Spleen (tissue), 11 donors: ENCODE results near the gene LRRIQ4. TPM values are rescaled to one million over a fixed set of nuclear protein-coding genes. Genes with fewer than 3 reads are reported as not detected.

Source experiments
- DNase-seq: peaks from one replicate; pipeline ENCODE4 v3.0.0-alpha.2; 2020
- H3K27ac ChIP-seq, 8 donors: fragments of 200-600 bp; sonication (generic) in 7 of 8; 1 replicate in 4 of 8; 2 replicates in 4 of 8; pipeline versions ENCODE4 v1.5.0 to v1.8.0; 2016 to 2021; ENCODE audit warnings: inconsistent platforms in 4 of 8, mild to moderate bottlenecking in 4 of 8, moderate library complexity in 1 of 8
- H3K27me3 ChIP-seq, 7 donors: fragments of 200-600 bp; sonication (generic) in 6 of 7; replicated peaks in 1 of 7; 1 replicate in 4 of 7; 2 replicates in 3 of 7; pipeline versions ENCODE4 v1.5.0 to v1.8.0; 2016 to 2021; ENCODE audit warnings: inconsistent platforms in 3 of 7, mild to moderate bottlenecking in 1 of 7
- H3K36me3 ChIP-seq, 6 donors: fragments of 200-600 bp; sonication (generic) in 5 of 6; 1 replicate in 4 of 6; 2 replicates in 2 of 6; pipeline versions ENCODE4 v1.5.0 to v1.8.0; 2016 to 2021; ENCODE audit warnings: inconsistent platforms in 2 of 6
- H3K4me1 ChIP-seq, 6 donors: fragments of 200-600 bp; sonication (generic) in 5 of 6; 1 replicate in 3 of 6; 2 replicates in 3 of 6; pipeline versions ENCODE4 v1.5.0 to v1.8.0; 2016 to 2021; ENCODE audit warnings: inconsistent platforms in 3 of 6
- H3K4me3 ChIP-seq, 8 donors: fragments of 200-600 bp; sonication (generic) in 7 of 8; 1 replicate in 4 of 8; 2 replicates in 4 of 8; pipeline versions ENCODE4 v1.5.0 to v1.8.0; 2016 to 2021; ENCODE audit warnings: inconsistent platforms in 4 of 8, mild to moderate bottlenecking in 4 of 8, moderate library complexity in 2 of 8
- H3K9me3 ChIP-seq, 8 donors: fragments of 200-600 bp; sonication (generic) in 7 of 8; 1 replicate in 4 of 8; 2 replicates in 4 of 8; pipeline versions ENCODE4 v1.5.0 to v1.8.0; 2016 to 2021; ENCODE audit warnings: inconsistent platforms in 4 of 8
- POLR2A ChIP-seq, 3 donors: fragments of 450-650 bp; IDR thresholded peaks; one replicate each; pipeline ENCODE4 v1.5.1; 2017; ENCODE audit warnings: antibody characterized with exemption in 3 of 3, mild to moderate bottlenecking in 1 of 3
- POLR2AphosphoS5 ChIP-seq, 3 donors: sonication (generic); formaldehyde crosslinking; IDR thresholded peaks; one replicate each; pipeline ENCODE4 v1.5.1; 2017; ENCODE audit warnings: antibody characterized with exemption in 3 of 3
- WGBS, 5 donors: extraction: QIAGEN DNeasy Blood & Tissue Kit in 3 of 5; methylation state at CpG; one replicate each; pipeline versions ENCODE4 v1.1.5 to v1.1.7; 2013 to 2018; 5-methylcytosine and 5-hydroxymethylcytosine counted together
- intact Hi-C: fragments of 100-400 bp; cut with DNase I; formaldehyde crosslinking; loops from one replicate; pipeline ENCODE4 v1.15.0; 2023; ENCODE audit warnings: low total_unique reads
- polyA plus RNA-seq, 3 donors: library from polyadenylated mRNA; stranded (reverse); fragments of 200-250 nt; gene quantifications; one replicate each; pipeline ENCODE4 v1.2.1, GENCODE V29; 2013
- total RNA-seq, 7 donors: library from RNA; depleted of rRNA in 3 of 7; stranded (reverse); fragments of >200 nt in 3 of 7; fragmentation: NEBNext Ultra II Directional in 4 of 7; extraction: Animal tissue kit (Norgen Biotek cat#: 25700) in 4 of 7; gene quantifications; one replicate each; pipeline versions ENCODE4 v1.1.0 to v1.2.1, GENCODE V29; 2016 to 2021
- TF ChIP-seq, protein P1 (sequence below), 11 experiments: fragments of 200-600 bp in 7 of 11; fragments of 450-650 bp in 4 of 11; sonication (generic) in 4 of 11; IDR thresholded peaks in 8 of 11; conservative IDR thresholded peaks in 3 of 11; 1 replicate in 7 of 11; 2 replicates in 4 of 11; pipeline versions ENCODE4 v1.4.0 to v1.8.0; 2016 to 2021; ENCODE audit warnings: antibody characterized with exemption in 11 of 11, inconsistent platforms in 4 of 11, mild to moderate bottlenecking in 1 of 11
- donor health status: healthy with polysubstance abuse.
- donor health status: DM: no; HTN: no; CAD: no; lungs with moderate emphysema.
- donor health status: DM: no; HTN: no; CAD: no.
- donor health status: Bipolar disorder and iron deficiency.
- donor health status: healthy.
- donor health status: DM: no; HTN: no; CAD: no.
- donor health status: DM: yes; HTN: yes; CAD: no.

Gene LRRIQ4
- total and polyA plus RNA-seq, 10 donors, result 0.06 to 0.27 (median 0.19) TPM; not detected in 7

DNA sequence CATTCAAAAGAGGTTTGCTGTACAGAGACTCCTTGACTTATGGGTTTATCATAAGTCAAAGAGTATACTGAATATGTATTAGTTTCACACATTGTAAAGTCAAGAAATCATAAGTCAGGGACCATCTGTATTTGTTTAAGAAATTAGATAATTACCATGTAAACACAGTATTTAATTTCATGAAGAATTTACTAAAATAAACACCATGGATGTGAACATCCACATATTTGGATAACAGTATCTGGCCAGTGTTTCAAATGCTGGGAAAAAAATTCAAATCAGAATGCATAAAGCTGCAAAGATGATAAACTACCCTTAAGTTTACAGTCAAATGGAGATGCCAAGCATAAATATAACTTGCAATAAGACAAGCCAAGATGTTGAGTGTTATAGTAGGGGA, 22.5 kb upstream of the LRRIQ4 start:
- Histone ChIP-seq H3K4me1 (no peaks in the 10 kb centered on the region), H3K4me3 (no peak overlapping the region), H3K36me3 (peaks cover 0 to 78% (median 39%) of the 10 kb centered on the region in 6 donors), H3K27me3 (no peaks in the 10 kb centered on the region), H3K9me3 (no peaks in the 10 kb centered on the region), H3K27ac (no peak overlapping the region)
- TF ChIP-seq, protein P1, sequence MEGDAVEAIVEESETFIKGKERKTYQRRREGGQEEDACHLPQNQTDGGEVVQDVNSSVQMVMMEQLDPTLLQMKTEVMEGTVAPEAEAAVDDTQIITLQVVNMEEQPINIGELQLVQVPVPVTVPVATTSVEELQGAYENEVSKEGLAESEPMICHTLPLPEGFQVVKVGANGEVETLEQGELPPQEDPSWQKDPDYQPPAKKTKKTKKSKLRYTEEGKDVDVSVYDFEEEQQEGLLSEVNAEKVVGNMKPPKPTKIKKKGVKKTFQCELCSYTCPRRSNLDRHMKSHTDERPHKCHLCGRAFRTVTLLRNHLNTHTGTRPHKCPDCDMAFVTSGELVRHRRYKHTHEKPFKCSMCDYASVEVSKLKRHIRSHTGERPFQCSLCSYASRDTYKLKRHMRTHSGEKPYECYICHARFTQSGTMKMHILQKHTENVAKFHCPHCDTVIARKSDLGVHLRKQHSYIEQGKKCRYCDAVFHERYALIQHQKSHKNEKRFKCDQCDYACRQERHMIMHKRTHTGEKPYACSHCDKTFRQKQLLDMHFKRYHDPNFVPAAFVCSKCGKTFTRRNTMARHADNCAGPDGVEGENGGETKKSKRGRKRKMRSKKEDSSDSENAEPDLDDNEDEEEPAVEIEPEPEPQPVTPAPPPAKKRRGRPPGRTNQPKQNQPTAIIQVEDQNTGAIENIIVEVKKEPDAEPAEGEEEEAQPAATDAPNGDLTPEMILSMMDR (IDR thresholded peaks at IDR 0.05 in 8 of 11, conservative IDR thresholded peaks at IDR 0.05 in 3 of 11), result no peak
- no peak for TF ChIP-seq POLR2A (IDR thresholded peaks at IDR 0.05)
- TF ChIP-seq POLR2AphosphoS5 (IDR thresholded peaks at IDR 0.05), result no peak
- intact Hi-C loops, result no loop called here
- no peak for DNase-seq

DNA sequence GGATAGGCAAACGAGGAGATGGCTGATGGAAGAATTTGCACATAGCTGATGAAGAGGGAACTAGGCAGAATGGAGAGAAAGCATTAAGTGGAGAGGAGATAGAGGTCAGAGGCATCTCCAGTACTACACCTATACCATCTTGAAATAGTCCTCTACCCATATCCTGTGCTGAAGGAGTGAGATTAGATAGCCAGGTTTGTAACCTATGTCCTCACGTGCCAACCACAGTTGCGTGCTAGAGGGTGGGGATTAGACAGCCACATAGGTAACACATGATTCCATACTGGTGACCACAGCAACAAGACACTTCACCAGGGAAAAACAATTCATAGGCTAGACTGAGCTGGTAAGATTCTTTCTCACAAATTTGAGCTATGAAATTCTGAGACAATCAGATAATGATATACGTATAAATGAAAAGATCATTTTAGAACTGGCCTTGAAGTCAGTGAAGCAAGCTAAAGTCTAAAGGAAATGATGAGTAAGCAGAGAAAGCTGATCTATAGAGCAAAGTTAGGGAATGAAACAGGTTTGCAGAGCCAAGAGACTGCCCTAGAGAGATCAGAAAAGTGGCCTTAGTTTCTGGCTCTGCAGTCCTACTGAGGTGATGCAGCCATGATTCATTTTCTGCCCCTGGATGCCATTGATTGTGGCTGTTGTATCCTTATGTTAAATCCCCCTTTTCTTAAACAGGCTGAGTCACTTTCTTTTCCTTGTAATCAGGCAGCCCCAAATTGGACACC, 21.8 kb upstream of the LRRIQ4 start:
- Histone ChIP-seq H3K4me1 (no peaks in the 10 kb centered on the region), H3K9me3 (no peaks in the 10 kb centered on the region), H3K4me3 (no peak overlapping the region), H3K27ac (no peak overlapping the region), H3K36me3 (peaks cover 0 to 72% (median 33%) of the 10 kb centered on the region in 6 donors), H3K27me3 (no peaks in the 10 kb centered on the region)
- no peak for DNase-seq
- intact Hi-C loops, result no loop called here
- TF ChIP-seq POLR2A (IDR thresholded peaks at IDR 0.05), result no peak
- no peak for TF ChIP-seq POLR2AphosphoS5 (IDR thresholded peaks at IDR 0.05)
- TF ChIP-seq, protein P1 (IDR thresholded peaks at IDR 0.05 in 8 of 11, conservative IDR thresholded peaks at IDR 0.05 in 3 of 11), result no peak
- WGBS, 5 donors, result 83 to 93% (median 90%) methylated on average over 4 of the region's 4 CpGs

DNA sequence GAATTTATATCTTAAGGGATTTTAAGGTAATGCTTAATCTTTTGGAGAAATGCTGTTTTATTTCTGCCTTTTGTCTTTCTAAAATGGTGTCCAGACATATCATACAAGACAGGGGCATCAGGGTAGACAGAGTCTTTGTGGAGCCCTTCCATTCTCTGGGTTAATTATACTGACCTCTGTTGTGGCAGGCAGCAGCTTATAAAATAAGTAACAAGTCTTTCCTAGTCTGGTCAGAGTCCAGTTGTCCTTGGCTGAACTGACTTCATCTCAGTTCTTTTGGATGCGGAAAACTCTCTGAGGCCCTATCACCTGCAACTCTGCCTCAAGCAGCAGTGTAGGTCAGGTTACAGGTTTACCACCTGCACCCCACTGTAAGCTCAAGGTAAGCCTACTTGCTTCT, 20.3 kb upstream of the LRRIQ4 start:
- WGBS, 5 donors, result 95 to 100% (median 100%) methylated on average over 1 of the region's 1 CpG
- intact Hi-C loops, result no loop called here
- H3K4me3 ChIP-seq, result no peak overlapping the region
- no peaks in the 10 kb centered on the region for H3K4me1 ChIP-seq
- no peaks in the 10 kb centered on the region for H3K9me3 ChIP-seq
- H3K36me3 ChIP-seq, result peaks cover 0 to 63% (median 23%) of the 10 kb centered on the region in 6 donors
- H3K27me3 ChIP-seq, result no peaks in the 10 kb centered on the region
- TF ChIP-seq, protein P1 (IDR thresholded peaks at IDR 0.05 in 8 of 11, conservative IDR thresholded peaks at IDR 0.05 in 3 of 11), result no peak
- TF ChIP-seq POLR2AphosphoS5 (IDR thresholded peaks at IDR 0.05) (no peak), POLR2A (IDR thresholded peaks at IDR 0.05) (no peak)
- no peak overlapping the region for H3K27ac ChIP-seq
- no peak for DNase-seq

DNA sequence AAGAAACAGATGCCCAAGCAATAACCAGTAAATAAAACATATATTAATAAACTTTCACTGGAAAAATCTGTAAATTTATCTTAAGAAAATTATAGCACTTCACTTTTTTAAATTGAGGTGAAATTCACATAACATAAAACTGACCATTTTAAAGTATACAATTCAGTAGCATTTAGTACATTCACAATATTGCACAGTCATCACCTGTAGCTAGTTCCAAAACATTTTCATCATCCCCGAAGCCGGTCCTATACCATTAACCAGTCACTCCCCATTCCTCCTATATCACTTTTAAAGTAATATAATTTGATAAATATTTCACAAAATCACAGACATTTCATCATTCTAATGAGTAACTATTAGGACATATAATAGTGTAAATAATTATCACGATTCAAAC, 8.0 kb upstream of the LRRIQ4 start:
- 90 to 97% (median 94%) methylated on average over 3 of the region's 3 CpGs for WGBS, 5 donors
- peaks cover 0 to 4% (median 0%) of the 10 kb centered on the region in 6 donors for H3K4me1 ChIP-seq
- TF ChIP-seq POLR2A (IDR thresholded peaks at IDR 0.05) (no peak), POLR2AphosphoS5 (IDR thresholded peaks at IDR 0.05) (no peak)
- TF ChIP-seq, protein P1 (IDR thresholded peaks at IDR 0.05 in 8 of 11, conservative IDR thresholded peaks at IDR 0.05 in 3 of 11), result no peak
- H3K9me3 ChIP-seq, result no peaks in the 10 kb centered on the region
- no peaks in the 10 kb centered on the region for H3K27me3 ChIP-seq
- H3K36me3 ChIP-seq, result peaks cover 0 to 16% (median 0%) of the 10 kb centered on the region in 6 donors
- no peak overlapping the region for H3K4me3 ChIP-seq
- intact Hi-C loops, result no loop called here
- H3K27ac ChIP-seq, result no peak overlapping the region
- DNase-seq, result no peak
